K562 treated with DMSO at 1 percent for 48 hours (cell line): Measurements from ENCODE around the gene MEA1. TPM values are rescaled to one million over a fixed set of nuclear protein-coding genes. Genes with fewer than 3 reads are reported as not detected.

Experiments used
- total RNA-seq: library from RNA; unstranded; fragments of 300-600 nt; gene quantifications from 2 replicates; pipeline ENCODE4 v1.2.3, GENCODE V29; 2022; ENCODE audit warnings: low replicate concordance; ENCODE audit errors: extremely low read depth

Gene MEA1
- total RNA-seq, result not detected in 2 replicates

DNA sequence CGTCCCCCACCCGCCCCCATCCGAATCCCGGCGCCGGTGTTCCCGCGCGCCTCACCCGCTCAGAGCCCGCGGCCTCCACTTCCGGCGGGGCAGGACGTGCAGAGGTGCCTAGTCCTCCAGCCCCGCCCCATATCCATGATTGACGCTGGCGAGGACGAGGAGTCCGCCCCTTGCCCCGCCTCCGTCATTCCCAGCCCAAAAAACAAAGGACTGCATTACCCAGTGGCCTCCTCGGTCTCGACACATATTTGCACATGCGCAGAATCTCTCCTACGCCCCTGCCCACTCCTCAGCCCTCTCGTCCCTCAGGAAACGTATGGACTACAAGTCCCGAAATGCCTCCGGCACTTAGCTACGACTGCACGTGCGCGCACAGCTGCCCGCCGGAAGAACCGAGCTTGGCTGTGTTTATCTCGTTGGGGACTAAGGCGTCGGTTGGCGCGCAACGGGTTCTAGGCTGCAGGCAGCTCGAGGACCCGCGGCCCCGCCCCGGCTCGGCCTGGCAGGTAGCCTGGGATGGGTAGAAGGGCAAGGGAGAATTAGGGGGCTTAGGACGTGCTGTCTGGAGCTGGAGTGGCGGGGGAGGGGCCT is at the start of gene MEA1, which contains the start of gene KLHDC3:
Gene MEA1 (minus strand): TSS at position 104 of the 591 bp plus-strand sequence. CDS start 133 bp downstream, outside the sequence.
Gene KLHDC3 (plus strand): TSS at position 407 of the 591 bp plus-strand sequence. CDS start 2,944 bp downstream, outside the sequence.

DNA sequence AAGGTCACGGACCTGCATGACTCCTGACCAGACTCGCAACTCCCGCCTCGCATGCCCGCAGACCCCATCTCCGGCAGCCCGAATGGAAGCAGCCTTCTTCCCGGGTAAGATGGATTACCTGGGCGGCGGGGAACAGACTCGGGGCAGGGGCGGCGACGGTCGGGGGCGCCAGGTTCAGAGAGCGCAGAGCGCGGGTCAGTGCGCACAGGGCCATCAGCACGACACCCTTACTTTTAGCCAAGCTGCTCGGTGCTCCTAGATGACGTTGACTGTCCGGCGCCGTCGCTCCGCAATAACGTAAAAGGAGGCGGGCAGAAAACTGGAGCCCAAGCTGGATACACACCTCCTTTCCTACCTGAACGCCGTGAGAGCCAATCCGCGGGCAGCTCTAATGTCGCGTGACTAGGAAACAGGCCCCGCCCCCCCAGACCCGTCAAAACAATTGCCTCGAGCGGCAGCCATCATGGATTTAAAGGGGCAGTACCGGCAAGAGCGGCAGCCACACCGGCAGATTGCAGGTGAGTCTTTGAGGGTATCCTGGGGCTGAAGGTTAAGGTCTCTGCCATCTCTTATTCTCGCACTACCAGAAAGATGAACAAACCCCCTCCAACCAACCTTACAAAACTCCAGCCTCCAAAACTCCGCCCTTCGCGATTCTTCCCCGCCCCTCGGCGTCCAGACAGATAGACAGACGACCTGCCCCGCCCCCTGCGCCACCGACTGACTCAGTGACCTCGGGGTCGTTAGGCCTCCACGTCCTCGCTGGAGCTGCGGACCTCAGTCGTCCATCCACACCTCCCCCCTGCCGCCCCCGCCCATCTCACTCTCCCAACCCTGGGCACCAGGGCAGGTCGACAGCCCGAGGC is 45.7 kb upstream of the MEA1 start, which contains the start of the genes KLC4 and MRPL2:
Gene KLC4 (plus strand): TSS at position 464 of the 866 bp plus-strand sequence. CDS start 1,705 bp downstream, outside the sequence.
Gene MRPL2 (minus strand): TSS at position 267 of the 866 bp plus-strand sequence. CDS start 53 bp downstream, at position 214.

GRCh38 chr6:43053545-43054205 is 39.9 kb upstream of the MEA1 start, which contains the start of gene CUL7:
TSS of gene CUL7 (minus strand) at chr6:43053851. CDS start at chr6:43052788, 1,063 bp downstream.

DNA sequence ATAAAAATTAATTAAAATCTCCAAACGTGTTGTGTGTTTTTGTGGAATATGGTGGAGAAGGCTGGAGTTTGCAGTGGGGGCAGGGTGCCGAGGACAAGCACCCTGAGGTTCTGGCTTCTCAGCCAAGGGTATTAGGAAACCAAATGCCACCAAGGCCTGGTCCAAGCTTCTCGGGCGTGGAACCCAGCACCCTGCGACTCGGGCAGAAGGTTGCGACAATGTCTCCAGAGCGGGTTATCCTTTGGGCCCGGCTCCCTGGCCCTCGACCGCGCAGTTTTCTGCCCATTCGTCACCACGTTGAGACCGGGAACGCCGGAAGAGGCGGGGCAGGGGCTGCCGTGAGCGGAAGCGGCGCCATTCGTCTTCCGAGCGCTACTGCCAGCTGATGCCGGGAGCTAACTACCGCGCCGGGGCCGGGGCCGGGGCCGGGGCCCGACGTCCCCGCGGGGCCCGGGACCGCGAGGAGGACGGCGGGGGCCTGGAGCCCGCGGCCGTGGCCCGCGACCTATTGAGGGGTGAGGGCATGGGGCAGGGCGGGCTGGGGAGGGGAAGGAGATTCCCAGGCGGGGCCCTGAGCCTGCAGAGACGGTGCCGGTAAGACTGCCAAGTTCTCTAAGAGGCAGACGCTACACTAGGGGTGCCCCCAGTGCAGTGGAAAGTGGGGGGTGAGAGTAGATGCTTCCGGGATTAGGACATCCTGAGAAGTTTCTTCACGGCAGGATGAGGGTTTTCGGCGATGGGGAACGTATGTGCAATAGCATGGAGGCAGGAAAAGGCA is 7.7 kb upstream of the MEA1 start, which contains the start of gene RRP36:
Gene RRP36 (plus strand): TSS at position 354 of the 778 bp plus-strand sequence. CDS start 32 bp downstream, at position 386.

GRCh38 chr6:42984001-42984923 is 29.5 kb downstream of the MEA1 start, which contains the start of gene PPP2R5D:
TSS of gene PPP2R5D (plus strand) at chr6:42984570. CDS start at chr6:42984678, 108 bp downstream.

GRCh38 chr6:42978839-42979522 is 34.8 kb downstream of the MEA1 start, which contains the start of gene PEX6:
TSS of gene PEX6 (minus strand) at chr6:42979181. CDS start at chr6:42979150, 31 bp downstream.

Other genes with a start within 250 kb of the MEA1 start
- gene BICRAL, start 231.9 kb downstream of the MEA1 start, total RNA-seq, result not detected in 2 replicates
- not detected in 2 replicates for gene RPL7L1, start 134.3 kb downstream of the MEA1 start, total RNA-seq
- not detected in 2 replicates for gene PTCRA, start 97.9 kb downstream of the MEA1 start, total RNA-seq
- not detected in 2 replicates for gene CNPY3, start 84.5 kb downstream of the MEA1 start, total RNA-seq
- gene GNMT, start 53.2 kb downstream of the MEA1 start, total RNA-seq, result not detected in 2 replicates
- not detected in 2 replicates for gene PEX6, start 34.8 kb downstream of the MEA1 start, total RNA-seq
- not detected in 2 replicates for gene PPP2R5D, start 29.4 kb downstream of the MEA1 start, total RNA-seq
- not detected in 2 replicates for gene KLHDC3, start 303 bp upstream of the MEA1 start, total RNA-seq
- not detected in 2 replicates for gene RRP36, start 7.7 kb upstream of the MEA1 start, total RNA-seq
- not detected in 2 replicates for gene CUL7, start 39.9 kb upstream of the MEA1 start, total RNA-seq
- not detected in 2 replicates for gene MRPL2, start 45.5 kb upstream of the MEA1 start, total RNA-seq
- gene KLC4, start 45.7 kb upstream of the MEA1 start, total RNA-seq, result not detected in 2 replicates
- gene PTK7, start 62.4 kb upstream of the MEA1 start, total RNA-seq, result 95.7 TPM in 1 of 2 replicates, not detected in the other
- gene SRF, start 157.3 kb upstream of the MEA1 start, total RNA-seq, result not detected in 2 replicates
- gene CUL9, start 168.2 kb upstream of the MEA1 start, total RNA-seq, result not detected in 2 replicates
- not detected in 2 replicates for gene DNPH1, start 215.5 kb upstream of the MEA1 start, total RNA-seq
- not detected in 2 replicates for gene TTBK1, start 229.5 kb upstream of the MEA1 start, total RNA-seq